ENCODE measurements around the gene APOA4.
"Not testable (repeated sequence)": the region's sequence is repeated elsewhere in the genome, so short reads cannot be mapped to it uniquely, and the experiment has no call there.

The APOA4 gene

DNA sequence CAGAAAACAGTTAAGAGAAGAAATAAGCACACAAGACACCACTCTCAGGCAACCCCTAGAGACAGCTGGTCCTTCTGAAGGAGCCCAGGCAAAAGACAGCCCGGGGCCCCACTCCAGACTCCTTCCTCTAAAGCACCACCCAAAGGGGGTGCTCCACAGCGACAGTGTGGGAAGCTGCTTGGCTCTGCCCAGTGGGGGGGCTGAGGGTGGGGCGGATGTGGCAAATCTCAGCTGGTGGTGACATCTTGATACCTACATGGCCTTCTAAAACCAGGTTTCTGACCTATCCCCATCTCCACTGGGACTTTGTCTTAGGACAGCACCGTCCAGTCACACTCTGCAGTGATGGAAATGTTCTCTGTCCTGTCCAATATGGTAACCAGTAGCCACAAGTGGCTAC lies 24.5 kb upstream of the APOA4 start:
- no peak for DNase-seq (ENCODE audit: low spot score)

DNA sequence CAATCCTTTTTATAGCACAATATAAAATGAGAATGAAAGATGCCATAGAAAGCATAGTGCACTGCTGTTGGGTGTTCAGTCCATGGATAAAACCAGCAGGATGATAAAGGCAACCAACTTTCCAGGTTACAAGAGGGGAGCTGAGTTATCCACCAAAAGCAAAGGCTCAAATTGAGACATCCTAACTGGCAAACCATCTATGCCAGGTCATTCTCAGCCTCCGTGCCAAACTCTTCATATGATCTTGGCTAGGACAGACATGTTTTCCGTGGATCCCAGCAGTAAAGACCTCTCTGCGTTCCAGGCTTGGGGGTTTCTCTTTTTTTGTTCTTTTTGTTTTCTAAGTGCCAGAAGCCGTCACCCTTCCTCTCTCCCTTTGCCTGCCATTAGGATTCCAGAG lies 21.6 kb upstream of the APOA4 start:
- no peak for DNase-seq (ENCODE audit: low spot score)

DNA sequence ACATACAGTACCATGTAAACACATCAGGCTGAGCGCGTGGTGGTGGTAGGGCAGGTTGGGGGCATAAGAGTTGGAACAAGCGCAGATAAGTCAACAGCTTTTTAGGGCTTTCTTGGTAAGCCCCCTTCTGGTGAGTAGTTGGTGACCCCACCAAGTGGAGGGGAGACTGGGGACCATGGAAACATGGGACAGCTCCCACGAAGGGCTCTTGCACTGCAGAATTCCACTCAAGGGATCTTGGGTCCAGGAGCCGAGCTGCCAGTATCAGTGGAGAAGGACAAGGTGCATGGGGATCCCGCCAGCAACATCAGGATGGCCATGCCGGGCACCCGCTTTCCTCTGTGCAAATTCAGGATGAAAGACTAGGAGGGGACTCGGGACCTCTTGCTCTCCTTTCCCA lies 20.6 kb upstream of the APOA4 start:
- DNase-seq (ENCODE audit: low spot score), result no peak

DNA sequence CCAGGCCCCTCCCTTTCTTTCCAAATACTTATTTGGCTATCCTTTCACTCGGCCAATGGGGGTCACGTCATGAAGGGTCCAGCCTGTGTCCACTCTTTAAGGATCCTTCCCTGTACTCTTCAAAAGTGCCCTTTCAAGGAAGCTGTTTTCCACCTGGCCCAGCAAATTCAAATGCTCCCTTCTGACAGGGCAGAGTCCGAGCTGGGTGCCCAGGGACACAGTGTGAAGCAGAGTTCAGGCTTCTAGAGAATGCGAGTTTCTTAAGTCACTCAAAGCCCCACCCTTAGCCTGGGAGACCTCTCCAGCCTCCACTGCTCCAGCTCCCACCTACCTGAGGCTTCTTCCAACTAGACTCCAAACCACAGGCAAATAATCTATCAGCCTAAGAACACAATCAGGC lies 19.8 kb upstream of the APOA4 start:
- no peak for DNase-seq (ENCODE audit: low spot score)

DNA sequence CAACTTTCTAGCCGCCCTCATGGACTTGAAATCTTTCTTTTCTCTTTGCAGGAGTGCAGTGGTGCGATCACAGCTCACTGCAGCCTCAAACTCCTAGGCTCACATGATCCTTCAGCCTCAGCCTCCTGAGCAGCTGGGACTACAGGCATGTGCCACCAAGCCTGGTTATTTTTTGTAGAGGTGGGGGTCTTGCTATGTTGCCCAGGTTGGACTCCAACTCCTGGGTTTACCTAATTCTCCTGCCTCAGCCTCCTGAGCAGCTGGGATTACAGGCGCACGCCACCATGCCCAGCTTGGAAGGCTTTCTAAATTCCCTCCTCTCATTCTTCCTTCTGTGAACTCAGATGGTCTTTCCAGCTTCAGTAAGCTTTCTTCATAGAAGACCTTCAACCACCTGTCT lies 19.0 kb upstream of the APOA4 start:
- no peak for DNase-seq (ENCODE audit: low spot score)

DNA sequence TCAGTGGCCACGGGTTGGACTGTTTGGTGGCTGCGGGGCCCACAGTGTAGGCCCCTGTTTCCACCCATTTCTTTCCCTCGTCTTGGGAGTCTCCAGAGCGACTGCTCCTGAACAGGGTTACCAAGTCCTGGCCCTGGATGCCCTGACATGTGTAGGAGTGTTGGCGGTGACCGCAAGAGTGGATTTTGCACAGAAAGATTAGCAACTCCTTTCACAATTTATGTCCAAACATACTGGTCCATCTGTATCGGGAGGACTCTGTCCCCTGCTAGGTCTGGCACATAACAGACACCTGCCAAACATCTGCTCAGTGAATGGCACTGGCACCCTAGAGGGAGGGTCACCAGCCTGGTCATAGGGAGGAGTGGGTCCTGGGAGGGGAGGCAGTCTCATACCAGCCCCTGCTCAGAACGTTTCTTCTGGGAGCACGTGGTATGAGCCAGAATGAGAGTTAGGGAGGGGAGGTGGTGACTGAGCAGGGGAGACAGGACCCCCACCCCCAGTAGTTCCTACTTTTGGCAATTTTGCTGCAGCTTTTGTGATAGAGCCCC lies 17.7 kb upstream of the APOA4 start:
- DNase-seq (ENCODE audit: low spot score), result no peak

DNA sequence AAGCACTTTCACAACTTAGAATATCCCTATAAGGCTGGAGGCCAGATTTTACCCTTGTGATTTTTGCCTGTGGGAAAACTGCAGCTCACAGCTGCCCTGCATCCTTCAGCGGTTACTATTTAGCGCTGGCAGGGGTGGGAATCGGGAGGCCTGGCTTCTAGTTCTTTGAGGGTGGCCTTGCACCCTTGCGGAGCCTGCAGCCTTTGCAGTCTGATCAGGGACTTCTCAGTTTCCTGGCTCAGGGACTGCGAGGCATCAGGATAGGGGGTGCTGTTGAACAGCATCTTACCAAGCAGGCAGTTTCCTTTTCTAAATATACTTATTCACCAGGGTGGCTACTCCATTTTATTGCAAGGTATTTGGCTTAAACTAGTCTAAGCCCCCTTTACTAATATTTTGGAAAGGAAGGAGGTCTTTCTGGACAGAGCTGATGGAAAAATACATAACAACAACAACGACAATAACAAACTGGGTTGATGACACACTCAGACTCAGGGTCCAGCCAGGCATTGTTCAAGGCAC lies 17.2 kb upstream of the APOA4 start:
- DNase-seq (ENCODE audit: low spot score), result no peak

DNA sequence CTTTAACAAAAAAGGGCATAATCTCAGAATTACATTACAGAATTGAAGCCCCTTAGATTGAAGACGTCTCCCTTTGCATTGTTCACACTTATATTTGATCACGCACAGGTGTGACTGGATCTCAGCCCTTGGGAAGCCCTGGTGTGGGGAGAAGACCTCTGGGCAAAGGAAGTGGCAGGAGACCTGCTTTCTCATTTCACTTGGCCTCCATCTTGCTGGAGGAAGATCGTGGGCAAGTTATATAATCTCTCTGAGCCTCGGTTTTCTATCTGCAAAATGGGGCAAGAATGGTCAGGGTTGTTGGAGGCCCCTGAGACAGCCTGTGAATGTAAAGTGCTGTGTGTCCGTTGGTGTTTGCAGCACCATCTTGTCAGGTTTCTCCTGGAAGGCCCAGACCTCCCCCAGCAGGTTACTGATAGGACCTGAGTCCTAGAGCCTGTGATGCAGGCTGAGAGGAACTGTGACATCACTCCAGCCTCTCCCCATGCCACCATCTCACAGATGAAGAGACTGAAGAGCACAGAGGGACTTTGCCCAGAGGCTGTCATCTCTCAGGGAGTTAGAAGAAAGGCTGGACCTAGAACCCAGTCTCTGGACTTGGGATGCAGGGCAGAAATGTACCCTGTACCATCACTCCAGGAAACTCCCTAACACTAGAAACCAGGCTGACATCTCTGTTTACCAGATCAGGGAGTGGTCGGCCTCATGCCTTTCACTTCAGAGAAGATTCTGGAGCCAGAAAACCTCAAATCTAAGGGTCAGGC lies 15.4 kb upstream of the APOA4 start:
- DNase-seq (ENCODE audit: low spot score), result no peak

DNA sequence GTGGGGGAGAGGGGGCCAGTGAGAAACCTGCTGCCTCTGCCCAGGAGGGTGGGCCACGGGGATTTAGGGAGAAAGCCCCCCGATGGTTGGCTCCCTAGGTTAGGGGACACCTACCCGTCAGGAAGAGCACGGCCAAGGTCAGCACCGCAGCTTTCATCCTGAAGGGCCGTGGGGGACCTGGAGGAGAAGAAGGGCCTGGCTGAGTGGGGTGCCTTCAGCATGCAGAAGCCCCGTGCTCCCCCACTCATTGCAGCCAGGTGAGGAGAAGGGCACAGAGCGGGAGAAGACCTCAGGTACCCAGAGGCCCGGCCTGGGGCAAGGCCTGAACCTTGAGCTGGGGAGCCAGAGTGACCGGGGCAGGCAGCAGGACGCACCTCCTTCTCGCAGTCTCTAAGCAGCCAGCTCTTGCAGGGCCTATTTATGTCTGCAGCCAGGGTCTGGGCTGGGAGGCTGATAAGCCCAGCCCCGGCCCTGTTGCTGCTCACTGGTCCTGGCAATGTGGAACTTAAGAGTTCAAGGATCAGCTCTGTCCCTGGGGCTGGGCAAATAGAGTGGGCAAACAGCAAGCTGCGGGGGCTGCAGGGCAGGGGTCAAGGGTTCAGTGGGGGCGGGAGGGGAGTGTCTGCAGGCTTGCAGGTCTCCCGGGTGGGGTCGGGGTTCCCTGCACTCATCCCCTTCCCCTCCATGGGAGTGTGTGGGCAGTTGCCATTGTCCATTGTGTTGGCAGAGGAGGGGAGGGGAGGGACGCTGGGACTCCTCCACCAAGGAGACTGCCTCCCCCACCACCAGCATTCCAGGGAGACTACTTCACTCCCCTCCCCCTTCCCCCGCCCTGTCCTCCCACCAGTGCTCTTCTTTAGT lies 14.4 kb upstream of the APOA4 start, which contains the start of gene APOA1:
APOA1 (minus strand) TSS at position 392 of the 861 bp plus-strand sequence; CDS start at position 157, 235 bp downstream.
- DNase-seq (ENCODE audit: low spot score), result no peak

DNA sequence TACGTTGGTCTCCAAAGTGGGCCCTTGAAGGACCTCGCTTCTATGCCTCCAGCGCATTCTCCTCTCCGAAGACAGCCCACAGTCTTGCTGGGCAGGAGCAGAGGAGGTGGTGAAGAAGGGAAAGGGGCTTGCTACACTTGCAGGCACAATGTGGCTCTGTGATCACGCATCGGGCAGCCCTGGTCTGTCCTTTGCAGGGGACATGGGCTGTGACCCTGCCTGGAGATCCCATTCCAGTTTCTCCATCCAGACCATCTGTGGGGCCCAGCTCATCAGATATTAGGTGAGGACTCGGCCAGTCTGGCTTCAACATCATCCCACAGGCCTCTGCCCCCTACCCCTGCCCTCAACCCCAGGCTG lies 13.5 kb upstream of the APOA4 start:
- DNase-seq (ENCODE audit: low spot score), result no peak

DNA sequence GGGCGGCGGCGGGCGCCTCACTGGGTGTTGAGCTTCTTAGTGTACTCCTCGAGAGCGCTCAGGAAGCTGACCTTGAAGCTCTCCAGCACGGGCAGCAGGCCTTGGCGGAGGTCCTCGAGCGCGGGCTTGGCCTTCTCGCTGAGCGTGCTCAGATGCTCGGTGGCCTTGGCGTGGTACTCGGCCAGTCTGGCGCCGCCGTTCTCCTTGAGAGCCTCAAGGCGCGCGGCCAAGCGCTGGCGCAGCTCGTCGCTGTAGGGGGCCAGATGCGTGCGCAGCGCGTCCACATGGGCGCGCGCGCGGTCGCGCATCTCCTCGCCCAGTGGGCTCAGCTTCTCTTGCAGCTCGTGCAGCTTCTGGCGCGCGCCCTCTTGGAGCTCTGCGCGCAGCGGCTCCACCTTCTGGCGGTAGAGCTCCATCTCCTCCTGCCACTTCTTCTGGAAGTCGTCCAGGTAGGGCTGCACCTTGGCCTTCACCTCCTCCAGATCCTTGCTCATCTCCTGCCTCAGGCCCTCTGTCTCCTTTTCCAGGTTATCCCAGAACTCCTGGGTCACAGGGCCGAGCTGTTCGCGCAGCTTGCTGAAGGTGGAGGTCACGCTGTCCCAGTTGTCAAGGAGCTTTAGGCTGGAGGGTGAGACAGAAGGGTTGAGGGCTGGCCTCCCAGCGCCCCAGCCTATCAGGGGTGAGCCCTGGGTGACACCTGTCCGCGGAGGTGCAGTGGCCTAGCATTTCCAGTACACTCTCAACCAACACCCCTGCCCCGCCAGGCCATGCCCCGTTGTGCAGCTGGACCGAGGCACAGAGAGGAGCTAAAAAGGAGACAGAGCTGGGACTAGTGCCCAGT lies 12.9 kb upstream of the APOA4 start:
- DNase-seq (ENCODE audit: low spot score), result peak; percentile 38

DNA sequence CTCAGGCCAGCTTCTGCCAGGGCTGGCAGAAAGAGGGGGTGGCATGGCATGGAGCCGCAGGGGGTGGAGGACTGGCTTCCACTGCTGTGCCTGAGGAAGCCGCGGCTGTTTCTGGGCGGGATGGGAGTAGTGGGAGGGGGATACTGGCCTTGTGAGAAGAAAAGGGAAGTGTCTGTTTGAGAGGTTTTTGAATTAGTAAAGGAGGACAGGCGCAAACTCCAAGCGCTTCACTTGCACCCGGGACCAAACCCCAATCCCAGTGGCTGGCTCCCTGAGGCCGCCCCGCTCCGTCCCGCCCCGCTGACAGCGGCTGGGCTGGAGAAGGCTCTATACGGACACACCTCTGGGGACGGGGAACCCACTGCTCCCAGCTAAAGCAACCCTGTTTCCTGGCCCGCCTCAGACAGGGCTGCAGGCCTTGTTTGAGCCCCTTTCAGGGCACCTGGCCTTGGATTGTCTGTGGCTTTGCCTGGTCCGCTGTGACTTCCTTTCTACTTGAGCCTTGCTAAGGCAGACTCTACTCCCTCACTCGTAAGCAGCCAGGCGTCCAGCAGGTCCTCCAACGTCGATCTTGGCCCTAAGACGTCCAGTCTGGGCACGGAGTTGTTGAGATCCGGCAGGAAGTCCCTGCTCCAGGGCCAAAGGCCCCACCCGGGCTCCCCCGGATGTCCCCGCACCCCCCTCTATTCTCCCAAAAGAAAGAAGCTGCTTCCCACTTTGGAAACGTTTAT lies 12.1 kb upstream of the APOA4 start:
- no peak for DNase-seq (ENCODE audit: low spot score)

DNA sequence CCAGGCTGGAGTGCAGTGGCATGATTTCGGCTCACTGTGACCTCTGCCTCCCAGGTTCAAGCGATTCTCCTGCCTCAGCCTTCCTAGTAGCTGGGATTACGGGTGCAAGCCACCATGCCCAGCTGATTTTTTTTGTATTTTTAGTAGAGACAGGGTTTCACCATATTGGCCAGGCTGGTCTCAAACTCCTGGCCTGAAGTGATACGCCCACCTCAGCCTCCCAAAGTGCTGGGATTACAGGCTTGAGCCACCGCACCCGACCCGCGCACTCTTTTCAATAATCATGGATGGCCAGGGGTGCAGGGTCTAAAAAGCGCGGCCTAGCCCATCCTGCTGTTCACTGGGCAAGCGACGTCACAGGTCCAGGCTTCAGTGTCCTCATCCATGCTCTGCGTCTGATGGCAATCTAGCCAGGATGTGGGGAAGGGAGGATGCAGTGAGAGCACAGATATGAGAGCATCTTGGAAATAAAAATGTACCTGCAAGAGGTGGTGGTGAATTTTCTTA lies 11.5 kb upstream of the APOA4 start:
- DNase-seq (ENCODE audit: low spot score), result not testable (repeated sequence)

DNA sequence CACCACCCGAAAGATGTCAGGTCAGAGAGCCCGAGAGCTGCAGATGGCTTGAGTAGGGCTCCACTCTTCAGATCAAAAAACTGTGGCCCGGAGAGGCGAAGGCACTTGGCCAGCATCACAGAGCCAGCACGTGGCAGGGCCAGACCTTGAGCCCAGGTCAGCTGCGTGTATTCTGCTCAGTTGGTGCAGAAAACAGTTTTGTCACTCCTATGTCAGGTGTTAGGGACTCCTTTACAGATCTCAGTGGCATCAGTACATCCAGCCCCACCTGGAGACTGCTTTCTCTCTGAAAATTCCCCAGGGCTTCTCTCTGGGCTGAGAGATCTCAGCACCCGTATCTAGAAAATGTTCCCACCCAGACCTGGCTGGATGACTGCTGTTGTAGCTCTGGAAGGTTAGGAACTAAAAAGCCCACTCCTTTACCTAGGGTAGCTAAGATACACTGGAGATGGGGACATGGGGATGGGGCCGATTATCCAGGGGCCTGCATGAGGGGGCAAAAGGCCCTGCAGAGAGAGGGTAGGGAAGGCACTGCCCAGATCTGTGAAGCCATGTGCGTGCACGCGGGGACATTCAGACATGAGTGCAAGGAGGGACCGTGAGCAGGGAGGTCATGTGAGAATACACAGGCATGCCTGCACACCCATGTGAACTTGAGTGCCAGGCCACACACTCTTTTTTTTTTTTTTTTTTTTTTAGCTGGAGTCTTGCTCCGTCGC lies 10.9 kb upstream of the APOA4 start:
- no peak for DNase-seq (ENCODE audit: low spot score)

DNA sequence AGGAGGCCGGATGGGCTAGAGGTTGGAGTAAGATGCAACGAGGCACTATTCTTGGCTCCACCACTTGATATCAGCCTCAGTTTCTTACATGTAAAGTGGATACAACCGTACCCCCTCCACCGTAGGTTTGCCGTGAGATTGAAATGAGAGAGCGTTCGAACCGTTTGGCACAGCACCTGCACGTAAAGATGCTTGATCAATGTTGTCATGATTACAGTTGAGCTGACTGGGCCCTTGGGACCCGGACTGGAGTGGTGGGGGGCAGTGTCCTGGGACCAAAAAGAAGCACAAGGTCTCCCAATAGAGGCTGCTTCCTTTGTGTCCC lies 10.3 kb upstream of the APOA4 start:
- no peak for DNase-seq (ENCODE audit: low spot score)

DNA sequence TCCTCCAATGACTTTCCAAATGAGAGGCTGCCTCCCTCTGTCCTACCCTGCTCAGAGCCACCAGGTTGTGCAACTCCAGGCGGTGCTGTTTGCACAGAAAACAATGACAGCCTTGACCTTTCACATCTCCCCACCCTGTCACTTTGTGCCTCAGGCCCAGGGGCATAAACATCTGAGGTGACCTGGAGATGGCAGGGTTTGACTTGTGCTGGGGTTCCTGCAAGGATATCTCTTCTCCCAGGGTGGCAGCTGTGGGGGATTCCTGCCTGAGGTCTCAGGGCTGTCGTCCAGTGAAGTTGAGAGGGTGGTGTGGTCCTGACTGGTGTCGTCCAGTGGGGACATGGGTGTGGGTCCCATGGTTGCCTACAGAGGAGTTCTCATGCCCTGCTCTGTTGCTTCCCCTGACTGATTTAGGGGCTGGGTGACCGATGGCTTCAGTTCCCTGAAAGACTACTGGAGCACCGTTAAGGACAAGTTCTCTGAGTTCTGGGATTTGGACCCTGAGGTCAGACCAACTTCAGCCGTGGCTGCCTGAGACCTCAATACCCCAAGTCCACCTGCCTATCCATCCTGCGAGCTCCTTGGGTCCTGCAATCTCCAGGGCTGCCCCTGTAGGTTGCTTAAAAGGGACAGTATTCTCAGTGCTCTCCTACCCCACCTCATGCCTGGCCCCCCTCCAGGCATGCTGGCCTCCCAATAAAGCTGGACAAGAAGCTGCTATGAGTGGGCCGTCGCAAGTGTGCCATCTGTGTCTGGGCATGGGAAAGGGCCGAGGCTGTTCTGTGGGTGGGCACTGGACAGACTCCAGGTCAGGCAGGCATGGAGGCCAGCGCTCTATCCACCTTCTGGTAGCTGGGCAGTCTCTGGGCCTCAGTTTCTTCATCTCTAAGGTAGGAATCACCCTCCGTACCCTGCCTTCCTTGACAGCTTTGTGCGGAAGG lies 9.5 kb upstream of the APOA4 start:
- DNase-seq (ENCODE audit: low spot score), result no peak

DNA sequence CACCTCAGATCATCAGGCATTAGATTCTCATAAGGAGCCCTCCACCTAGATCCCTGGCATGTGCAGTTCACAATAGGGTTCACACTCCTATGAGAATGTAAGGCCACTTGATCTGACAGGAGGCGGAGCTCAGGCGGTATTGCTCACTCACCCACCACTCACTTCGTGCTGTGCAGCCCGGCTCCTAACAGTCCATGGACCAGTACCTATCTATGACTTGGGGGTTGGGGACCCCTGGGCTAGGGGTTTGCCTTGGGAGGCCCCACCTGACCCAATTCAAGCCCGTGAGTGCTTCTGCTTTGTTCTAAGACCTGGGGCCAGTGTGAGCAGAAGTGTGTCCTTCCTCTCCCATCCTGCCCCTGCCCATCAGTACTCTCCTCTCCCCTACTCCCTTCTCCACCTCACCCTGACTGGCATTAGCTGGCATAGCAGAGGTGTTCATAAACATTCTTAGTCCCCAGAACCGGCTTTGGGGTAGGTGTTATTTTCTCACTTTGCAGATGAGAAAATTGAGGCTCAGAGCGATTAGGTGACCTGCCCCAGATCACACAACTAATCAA lies 8.8 kb upstream of the APOA4 start:
- no peak for DNase-seq (ENCODE audit: low spot score)

DNA sequence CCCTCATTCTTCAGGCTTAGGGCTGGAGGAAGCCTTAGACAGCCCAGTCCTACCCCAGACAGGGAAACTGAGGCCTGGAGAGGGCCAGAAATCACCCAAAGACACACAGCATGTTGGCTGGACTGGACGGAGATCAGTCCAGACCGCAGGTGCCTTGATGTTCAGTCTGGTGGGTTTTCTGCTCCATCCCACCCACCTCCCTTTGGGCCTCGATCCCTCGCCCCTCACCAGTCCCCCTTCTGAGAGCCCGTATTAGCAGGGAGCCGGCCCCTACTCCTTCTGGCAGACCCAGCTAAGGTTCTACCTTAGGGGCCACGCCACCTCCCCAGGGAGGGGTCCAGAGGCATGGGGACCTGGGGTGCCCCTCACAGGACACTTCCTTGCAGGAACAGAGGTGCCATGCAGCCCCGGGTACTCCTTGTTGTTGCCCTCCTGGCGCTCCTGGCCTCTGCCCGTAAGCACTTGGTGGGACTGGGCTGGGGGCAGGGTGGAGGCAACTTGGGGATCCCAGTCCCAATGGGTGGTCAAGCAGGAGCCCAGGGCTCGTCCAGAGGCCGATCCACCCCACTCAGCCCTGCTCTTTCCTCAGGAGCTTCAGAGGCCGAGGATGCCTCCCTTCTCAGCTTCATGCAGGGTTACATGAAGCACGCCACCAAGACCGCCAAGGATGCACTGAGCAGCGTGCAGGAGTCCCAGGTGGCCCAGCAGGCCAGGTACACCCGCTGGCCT lies 7.2 kb upstream of the APOA4 start:
- no peak for DNase-seq (ENCODE audit: low spot score)
